Measurements from ENCODE around the gene TSNAXIP1. TPM values are rescaled to one million over a fixed set of nuclear protein-coding genes. Genes with fewer than 3 reads are reported as not detected.

Gene TSNAXIP1
- total and polyA plus RNA-seq, 9 of the 15 experiments (the other 6 are each of a cell fraction or from before 2014, with no cell fraction given) = 0.03 to 0.24 (median 0.11) TPM; not detected in 4

DNA sequence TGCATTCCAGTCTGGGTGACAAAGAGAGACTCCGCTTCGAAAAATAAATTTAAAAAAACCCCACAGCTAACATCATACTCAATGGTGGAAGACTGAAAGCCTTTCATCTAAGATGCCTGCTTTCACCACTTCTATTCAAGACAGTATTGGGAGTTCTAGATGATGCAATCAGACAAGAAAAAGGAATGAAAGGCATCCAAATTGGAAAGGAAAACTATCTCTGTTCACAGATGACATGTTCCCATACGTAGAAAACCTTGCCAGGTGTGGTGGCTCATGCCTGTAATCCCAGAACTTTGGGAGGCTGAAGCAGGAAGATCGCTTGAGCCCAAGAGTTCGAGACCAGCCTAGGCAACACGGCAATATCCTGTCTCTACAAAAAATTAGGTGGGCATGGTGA lies 31.4 kb upstream of the TSNAXIP1 start:
- 91% methylated on average over 6 of the region's 6 CpGs for WGBS (ENCODE audit: insufficient coverage, low coverage, missing lambda C conversion rate)
- TF ChIP-seq, protein P1, sequence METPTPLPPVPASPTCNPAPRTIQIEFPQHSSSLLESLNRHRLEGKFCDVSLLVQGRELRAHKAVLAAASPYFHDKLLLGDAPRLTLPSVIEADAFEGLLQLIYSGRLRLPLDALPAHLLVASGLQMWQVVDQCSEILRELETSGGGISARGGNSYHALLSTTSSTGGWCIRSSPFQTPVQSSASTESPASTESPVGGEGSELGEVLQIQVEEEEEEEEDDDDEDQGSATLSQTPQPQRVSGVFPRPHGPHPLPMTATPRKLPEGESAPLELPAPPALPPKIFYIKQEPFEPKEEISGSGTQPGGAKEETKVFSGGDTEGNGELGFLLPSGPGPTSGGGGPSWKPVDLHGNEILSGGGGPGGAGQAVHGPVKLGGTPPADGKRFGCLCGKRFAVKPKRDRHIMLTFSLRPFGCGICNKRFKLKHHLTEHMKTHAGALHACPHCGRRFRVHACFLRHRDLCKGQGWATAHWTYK (CRISPR knock-in tag; IDR thresholded peaks at IDR 0.05) = no peak
- TF ChIP-seq FOXM1 (IDR thresholded peaks at IDR 0.05; ENCODE audit: low read depth) (no peak), FOXM1 (CRISPR knock-in tag; IDR thresholded peaks at IDR 0.05; ENCODE audit: low read depth) (no peak), PML (IDR thresholded peaks at IDR 0.05; ENCODE audit: low read length) (no peak), FOXK1 (CRISPR knock-in tag; IDR thresholded peaks at IDR 0.05; ENCODE audit: borderline replicate concordance) (no peak), U2AF1 (optimal IDR thresholded peaks at IDR 0.05; ENCODE audit: low read depth, low read length) (no peak), ZNF133 (CRISPR knock-in tag; IDR thresholded peaks at IDR 0.05) (no peak), BDP1 (IDR thresholded peaks at IDR 0.05; ENCODE audit: insufficient read depth, insufficient read length) (no peak), RBM39 (optimal IDR thresholded peaks at IDR 0.05; ENCODE audit: low read depth, low read length) (no peak), CAMTA2 (CRISPR knock-in tag; conservative IDR thresholded peaks at IDR 0.05) (no peak), ZNF77 (CRISPR knock-in tag; IDR thresholded peaks at IDR 0.05) (no peak), MIER1 (IDR thresholded peaks at IDR 0.05; ENCODE audit: low read depth) (no peak), CEBPG (CRISPR knock-in tag; IDR thresholded peaks at IDR 0.05) (no peak), CEBPG (tag; conservative IDR thresholded peaks at IDR 0.05 in 1 of 2, IDR thresholded peaks at IDR 0.05 in 1 of 2) (peak; percentile 41; a peak in 1 of 4 replicates)
- TF ChIP-seq, protein P2, sequence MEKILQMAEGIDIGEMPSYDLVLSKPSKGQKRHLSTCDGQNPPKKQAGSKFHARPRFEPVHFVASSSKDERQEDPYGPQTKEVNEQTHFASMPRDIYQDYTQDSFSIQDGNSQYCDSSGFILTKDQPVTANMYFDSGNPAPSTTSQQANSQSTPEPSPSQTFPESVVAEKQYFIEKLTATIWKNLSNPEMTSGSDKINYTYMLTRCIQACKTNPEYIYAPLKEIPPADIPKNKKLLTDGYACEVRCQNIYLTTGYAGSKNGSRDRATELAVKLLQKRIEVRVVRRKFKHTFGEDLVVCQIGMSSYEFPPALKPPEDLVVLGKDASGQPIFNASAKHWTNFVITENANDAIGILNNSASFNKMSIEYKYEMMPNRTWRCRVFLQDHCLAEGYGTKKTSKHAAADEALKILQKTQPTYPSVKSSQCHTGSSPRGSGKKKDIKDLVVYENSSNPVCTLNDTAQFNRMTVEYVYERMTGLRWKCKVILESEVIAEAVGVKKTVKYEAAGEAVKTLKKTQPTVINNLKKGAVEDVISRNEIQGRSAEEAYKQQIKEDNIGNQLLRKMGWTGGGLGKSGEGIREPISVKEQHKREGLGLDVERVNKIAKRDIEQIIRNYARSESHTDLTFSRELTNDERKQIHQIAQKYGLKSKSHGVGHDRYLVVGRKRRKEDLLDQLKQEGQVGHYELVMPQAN (IDR thresholded peaks at IDR 0.05; ENCODE audit: borderline replicate concordance) = no peak
- TF ChIP-seq, protein P3, sequence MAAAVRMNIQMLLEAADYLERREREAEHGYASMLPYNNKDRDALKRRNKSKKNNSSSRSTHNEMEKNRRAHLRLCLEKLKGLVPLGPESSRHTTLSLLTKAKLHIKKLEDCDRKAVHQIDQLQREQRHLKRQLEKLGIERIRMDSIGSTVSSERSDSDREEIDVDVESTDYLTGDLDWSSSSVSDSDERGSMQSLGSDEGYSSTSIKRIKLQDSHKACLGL (CRISPR knock-in tag; IDR thresholded peaks at IDR 0.05; ENCODE audit: borderline replicate concordance, poor library complexity, severe bottlenecking) = no peak
- TF ChIP-seq, protein P4, sequence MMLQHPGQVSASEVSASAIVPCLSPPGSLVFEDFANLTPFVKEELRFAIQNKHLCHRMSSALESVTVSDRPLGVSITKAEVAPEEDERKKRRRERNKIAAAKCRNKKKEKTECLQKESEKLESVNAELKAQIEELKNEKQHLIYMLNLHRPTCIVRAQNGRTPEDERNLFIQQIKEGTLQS (IDR thresholded peaks at IDR 0.05) = peak; percentile 55; the same call in 1 of the 2 replicates
- TF ChIP-seq, protein P4 (CRISPR knock-in tag; conservative IDR thresholded peaks at IDR 0.05) = no peak
- TF ChIP-seq, protein P5, sequence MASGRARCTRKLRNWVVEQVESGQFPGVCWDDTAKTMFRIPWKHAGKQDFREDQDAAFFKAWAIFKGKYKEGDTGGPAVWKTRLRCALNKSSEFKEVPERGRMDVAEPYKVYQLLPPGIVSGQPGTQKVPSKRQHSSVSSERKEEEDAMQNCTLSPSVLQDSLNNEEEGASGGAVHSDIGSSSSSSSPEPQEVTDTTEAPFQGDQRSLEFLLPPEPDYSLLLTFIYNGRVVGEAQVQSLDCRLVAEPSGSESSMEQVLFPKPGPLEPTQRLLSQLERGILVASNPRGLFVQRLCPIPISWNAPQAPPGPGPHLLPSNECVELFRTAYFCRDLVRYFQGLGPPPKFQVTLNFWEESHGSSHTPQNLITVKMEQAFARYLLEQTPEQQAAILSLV (tag; IDR thresholded peaks at IDR 0.05) = no peak

More for the DNA sequence above, 31.4 kb upstream of the TSNAXIP1 start:
- no peak overlapping the region for H3K27ac ChIP-seq (ENCODE audit: extremely low read depth, low read depth, low read length)
- BruUV-seq (replicated peaks) = no TSS peak
- peaks cover 15 to 19% of the 10 kb centered on the region in 2 experiments for H3K4me1 ChIP-seq (replicated peaks in 1 of 2; ENCODE audit: control insufficient read depth in 2 of 2, insufficient read depth in 2 of 2, low read length in 2 of 2)
- no peaks in the 10 kb centered on the region for H4K20me1 ChIP-seq (replicated peaks; ENCODE audit: control insufficient read depth, insufficient read depth, low read length)
- H3K4me2 ChIP-seq (ENCODE audit: insufficient read depth, low read length) = no peak overlapping the region
- peaks cover 29% of the 10 kb centered on the region for H3K79me2 ChIP-seq (ENCODE audit: control insufficient read depth, insufficient read depth, low read length)
- intact Hi-C loops (cut with micrococcal nuclease) = no loop called here
- CTCF ChIA-PET (ENCODE audit: low intra/inter-chr PET ratio) = no interaction called here
- no peaks in the 10 kb centered on the region for H3K9me3 ChIP-seq (replicated peaks; ENCODE audit: control insufficient read depth, insufficient read depth, low read depth, low read length)
- no peak overlapping the region for H3K9ac ChIP-seq (ENCODE audit: insufficient read depth in 1 of 2, low read depth in 2 of 2, low read length in 2 of 2)
- no peak for FAIRE-seq
- peaks cover 16% of the 10 kb centered on the region; the same call in 2 of the 3 replicates for H3K36me3 ChIP-seq (ENCODE audit: control insufficient read depth, insufficient read depth, low read length)
- no peaks in the 10 kb centered on the region for H3K9me1 ChIP-seq (ENCODE audit: control insufficient read depth, insufficient read depth, low read length)
- no peak overlapping the region for H2AFZ ChIP-seq (ENCODE audit: low read depth, low read length)
- ATAC-seq = no peak
- no peaks in the 10 kb centered on the region for H3K27me3 ChIP-seq (ENCODE audit: control insufficient read depth in 2 of 2, insufficient read depth in 2 of 2, low read length in 2 of 2)
- POLR2A ChIA-PET = interaction anchor here (1.0 to 1.1 kb wide), 2 partner anchors 8 to 23 kb away, joined by 3 to 6 read pairs; no protein-coding TSS in a partner anchor
- in situ Hi-C loops (cut with MboI) = no loop called here
- no peak for DNase-seq (ENCODE audit: extremely low read depth in 1 of 4, low spot score in 3 of 4)
- H3K4me3 ChIP-seq = no peak overlapping the region

Measured in K562 (cell line).